T-helper 2 cell treated with Interferon-gamma antibody and Interleukin-4, amounts not matched to agents 5 μg/mL and 100 μg/mL, for 36 hours (primary cell): ENCODE measurements around the gene SAP30L.

Experiments used
- DNase-seq: peaks from one replicate; pipeline ENCODE4 v3.0.0; 2021; ENCODE audit warnings: low spot score
- H3K27ac Mint-ChIP-seq: one replicate; pipeline ENCODE4 v1.8.0; 2021; ENCODE audit warnings: mild to moderate bottlenecking, mixed read lengths
- H3K27me3 Mint-ChIP-seq: one replicate; pipeline ENCODE4 v1.8.0; 2021; ENCODE audit warnings: low read depth, mixed read lengths
- H3K36me3 Mint-ChIP-seq: one replicate; pipeline ENCODE4 v1.8.0; 2021; ENCODE audit warnings: low read depth, mixed read lengths
- H3K4me1 Mint-ChIP-seq: one replicate; pipeline ENCODE4 v1.8.0; 2021; ENCODE audit warnings: low read depth, mixed read lengths
- H3K4me3 Mint-ChIP-seq: one replicate; pipeline ENCODE4 v1.8.0; 2022; ENCODE audit warnings: mild to moderate bottlenecking, moderate library complexity, mixed read lengths
- H3K9me3 Mint-ChIP-seq: one replicate; pipeline ENCODE4 v1.8.0; 2021; ENCODE audit warnings: mixed read lengths

The SAP30L gene

GRCh38 chr5:154409230-154409840 lies 36.5 kb upstream of the SAP30L start:
- Mint-ChIP-seq H3K9me3 (no peaks in the 10 kb centered on the region), H3K4me1 (peaks cover 4% of the 10 kb centered on the region), H3K27ac (no peak overlapping the region), H3K27me3 (no peaks in the 10 kb centered on the region), H3K4me3 (no peak overlapping the region), H3K36me3 (peaks cover 27% of the 10 kb centered on the region)
- DNase-seq = no peak

- Mint-ChIP-seq H3K27me3 (no peaks in the 10 kb centered on the region), H3K27ac (no peak overlapping the region), H3K4me1 (peaks cover 4% of the 10 kb centered on the region), H3K4me3 (no peak overlapping the region), H3K36me3 (peaks cover 32% of the 10 kb centered on the region), H3K9me3 (no peaks in the 10 kb centered on the region)
- no peak for DNase-seq
These were observed 35.8 kb upstream of the SAP30L start for GRCh38 chr5:154410008-154410407.

GRCh38 chr5:154410786-154411185 lies 35.0 kb upstream of the SAP30L start:
- no peak for DNase-seq
- Mint-ChIP-seq H3K4me1 (no peaks in the 10 kb centered on the region), H3K27me3 (no peaks in the 10 kb centered on the region), H3K9me3 (no peaks in the 10 kb centered on the region), H3K4me3 (no peak overlapping the region), H3K27ac (no peak overlapping the region), H3K36me3 (peaks cover 32% of the 10 kb centered on the region)

- no peak for DNase-seq
- Mint-ChIP-seq H3K4me1 (no peaks in the 10 kb centered on the region), H3K36me3 (peaks cover 32% of the 10 kb centered on the region), H3K27me3 (no peaks in the 10 kb centered on the region), H3K9me3 (no peaks in the 10 kb centered on the region), H3K4me3 (no peak overlapping the region), H3K27ac (no peak overlapping the region)
These were observed 34.5 kb upstream of the SAP30L start for GRCh38 chr5:154411338-154411737.

- Mint-ChIP-seq H3K9me3 (no peaks in the 10 kb centered on the region), H3K27me3 (no peaks in the 10 kb centered on the region), H3K4me3 (no peak overlapping the region), H3K36me3 (peaks cover 31% of the 10 kb centered on the region), H3K4me1 (no peaks in the 10 kb centered on the region), H3K27ac (no peak overlapping the region)
- DNase-seq = no peak
These were observed 33.5 kb upstream of the SAP30L start for GRCh38 chr5:154412316-154412715.

- Mint-ChIP-seq H3K4me3 (no peak overlapping the region), H3K9me3 (no peaks in the 10 kb centered on the region), H3K27ac (no peak overlapping the region), H3K36me3 (peaks cover 31% of the 10 kb centered on the region), H3K27me3 (no peaks in the 10 kb centered on the region), H3K4me1 (no peaks in the 10 kb centered on the region)
- DNase-seq = no peak
These were observed 32.9 kb upstream of the SAP30L start for GRCh38 chr5:154412925-154413324.

GRCh38 chr5:154415114-154415513 lies 30.7 kb upstream of the SAP30L start:
- no peaks in the 10 kb centered on the region for H3K27me3 Mint-ChIP-seq
- no peak overlapping the region for H3K4me3 Mint-ChIP-seq
- H3K4me1 Mint-ChIP-seq = no peaks in the 10 kb centered on the region
- no peak overlapping the region for H3K27ac Mint-ChIP-seq
- no peaks in the 10 kb centered on the region for H3K9me3 Mint-ChIP-seq
- peaks cover 44% of the 10 kb centered on the region for H3K36me3 Mint-ChIP-seq
- no peak for DNase-seq

- H3K4me3 Mint-ChIP-seq = no peak overlapping the region
- no peaks in the 10 kb centered on the region for H3K27me3 Mint-ChIP-seq
- H3K27ac Mint-ChIP-seq = no peak overlapping the region
- H3K36me3 Mint-ChIP-seq = peaks cover 45% of the 10 kb centered on the region
- no peak for DNase-seq
- no peaks in the 10 kb centered on the region for H3K4me1 Mint-ChIP-seq
- H3K9me3 Mint-ChIP-seq = peaks cover 3% of the 10 kb centered on the region
These were observed 27.4 kb upstream of the SAP30L start for GRCh38 chr5:154418344-154418820.

- Mint-ChIP-seq H3K9me3 (peaks cover 7% of the 10 kb centered on the region), H3K36me3 (peaks cover 46% of the 10 kb centered on the region), H3K27me3 (no peaks in the 10 kb centered on the region), H3K4me3 (no peak overlapping the region), H3K27ac (no peak overlapping the region), H3K4me1 (peaks cover 2% of the 10 kb centered on the region)
- DNase-seq = no peak
These were observed 26.6 kb upstream of the SAP30L start for GRCh38 chr5:154419236-154419635.

- Mint-ChIP-seq H3K36me3 (peaks cover 44% of the 10 kb centered on the region), H3K27ac (no peak overlapping the region), H3K4me3 (no peak overlapping the region), H3K27me3 (no peaks in the 10 kb centered on the region), H3K9me3 (peaks cover 7% of the 10 kb centered on the region), H3K4me1 (peaks cover 3% of the 10 kb centered on the region)
- no peak for DNase-seq
These were observed 23.9 kb upstream of the SAP30L start for GRCh38 chr5:154421868-154422267.

GRCh38 chr5:154422298-154422697 lies 23.5 kb upstream of the SAP30L start:
- Mint-ChIP-seq H3K36me3 (peaks cover 47% of the 10 kb centered on the region), H3K4me1 (peaks cover 4% of the 10 kb centered on the region), H3K27ac (no peak overlapping the region), H3K4me3 (no peak overlapping the region), H3K9me3 (peaks cover 7% of the 10 kb centered on the region), H3K27me3 (no peaks in the 10 kb centered on the region)
- DNase-seq = no peak

GRCh38 chr5:154428208-154428607 lies 17.6 kb upstream of the SAP30L start:
- peaks cover 5% of the 10 kb centered on the region for H3K9me3 Mint-ChIP-seq
- peaks cover 30% of the 10 kb centered on the region for H3K36me3 Mint-ChIP-seq
- DNase-seq = no peak
- no peaks in the 10 kb centered on the region for H3K27me3 Mint-ChIP-seq
- no peak overlapping the region for H3K27ac Mint-ChIP-seq
- H3K4me3 Mint-ChIP-seq = no peak overlapping the region
- H3K4me1 Mint-ChIP-seq = peaks cover 8% of the 10 kb centered on the region

GRCh38 chr5:154429341-154429740 lies 16.5 kb upstream of the SAP30L start:
- peaks cover 5% of the 10 kb centered on the region for H3K4me1 Mint-ChIP-seq
- no peak overlapping the region for H3K4me3 Mint-ChIP-seq
- DNase-seq = no peak
- no peak overlapping the region for H3K27ac Mint-ChIP-seq
- no peaks in the 10 kb centered on the region for H3K9me3 Mint-ChIP-seq
- H3K36me3 Mint-ChIP-seq = peaks cover 28% of the 10 kb centered on the region
- no peaks in the 10 kb centered on the region for H3K27me3 Mint-ChIP-seq

GRCh38 chr5:154430466-154430865 lies 15.3 kb upstream of the SAP30L start:
- peaks cover 5% of the 10 kb centered on the region for H3K4me1 Mint-ChIP-seq
- H3K27ac Mint-ChIP-seq = no peak overlapping the region
- H3K36me3 Mint-ChIP-seq = peaks cover 30% of the 10 kb centered on the region
- H3K9me3 Mint-ChIP-seq = no peaks in the 10 kb centered on the region
- H3K4me3 Mint-ChIP-seq = no peak overlapping the region
- no peak for DNase-seq
- H3K27me3 Mint-ChIP-seq = no peaks in the 10 kb centered on the region

- no peaks in the 10 kb centered on the region for H3K9me3 Mint-ChIP-seq
- no peak overlapping the region for H3K4me3 Mint-ChIP-seq
- H3K27ac Mint-ChIP-seq = no peak overlapping the region
- no peak for DNase-seq
- H3K4me1 Mint-ChIP-seq = peaks cover 5% of the 10 kb centered on the region
- peaks cover 34% of the 10 kb centered on the region for H3K36me3 Mint-ChIP-seq
- no peaks in the 10 kb centered on the region for H3K27me3 Mint-ChIP-seq
These were observed 14.7 kb upstream of the SAP30L start for GRCh38 chr5:154430961-154431630.
